Right ventricle myocardium inferior (tissue), 1 donor: ENCODE data around the gene PLPP3. TPM values are rescaled to one million over a fixed set of nuclear protein-coding genes. Genes with fewer than 3 reads are reported as not detected.
A peak's percentile ranks its signal among the peaks of the same experiment; 100 is the strongest.

Source experiments
- ATAC-seq: fragments of 200-7000 bp; cut with Tn5 transposase; one replicate; pipeline ENCODE4 v1.9.1; 2020; ENCODE audit warnings: mild to moderate bottlenecking, moderate library complexity
- DNase-seq: peaks from one replicate; pipeline ENCODE4 v3.0.0; 2021; ENCODE audit errors: missing footprints
- intact Hi-C: fragments of 100-400 bp; cut with DNase I; formaldehyde crosslinking; loops from one replicate; pipeline ENCODE4 v1.11.0; 2022
- total RNA-seq: library from RNA; stranded (reverse); fragmentation: NEBNext Ultra II Directional; extraction: Animal tissue kit (Norgen Biotek cat#: 25700); gene quantifications from one replicate; pipeline ENCODE4 v1.2.1, GENCODE V29; 2021
- donor health status: DM: no; HTN: yes; CAD: no; lungs with severe emphysema.

The PLPP3 gene
- total RNA-seq, 1 donor from 2014 or later: 143 TPM

DNA sequence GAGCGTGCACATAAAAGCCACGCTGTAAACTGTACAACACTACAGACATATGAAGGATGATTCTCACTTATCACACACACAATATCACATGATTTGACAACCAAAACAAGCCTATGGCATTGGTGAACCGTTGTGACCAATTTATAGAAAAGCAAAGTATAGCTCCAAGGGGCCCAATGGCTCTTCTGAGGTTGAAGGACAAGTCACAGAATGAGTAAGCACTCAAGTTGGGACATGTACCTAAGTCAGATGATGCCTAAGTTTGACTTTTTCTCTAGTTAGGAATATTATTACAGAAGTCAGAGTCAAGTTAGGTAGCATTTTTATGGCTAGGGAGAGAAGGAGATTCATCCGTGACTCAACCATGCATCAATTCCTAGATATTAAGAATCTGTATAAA lies 45.7 kb downstream of the PLPP3 start:
- intact Hi-C loops: no loop called here
- no peak for ATAC-seq
- no peak for DNase-seq

GRCh38 chr1:56533197-56533596 lies 46.2 kb downstream of the PLPP3 start:
- ATAC-seq (no peak), DNase-seq (no peak)
- intact Hi-C loops: no loop called here

DNA sequence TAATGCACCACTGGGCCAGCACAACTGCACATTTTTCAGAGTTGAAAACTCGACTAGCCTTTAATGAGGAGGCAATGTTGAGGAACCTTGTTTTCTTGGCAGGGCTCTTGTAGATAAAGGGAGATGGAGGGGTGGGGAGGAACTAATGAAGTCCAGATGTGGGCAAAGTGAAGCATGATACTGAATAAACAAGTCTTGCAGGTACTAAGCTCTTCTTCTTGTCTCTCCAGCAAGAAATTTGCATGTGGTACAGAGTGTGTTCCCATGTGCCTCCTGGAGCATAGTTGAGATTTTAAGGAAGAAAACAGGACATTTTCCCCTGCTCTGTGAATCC lies 47.0 kb downstream of the PLPP3 start:
- intact Hi-C loops: no loop called here
- ATAC-seq (no peak), DNase-seq (no peak)

- intact Hi-C loops: no loop called here
- ATAC-seq: no peak
- DNase-seq: no peak
Measured at GRCh38 chr1:56531624-56532349, 47.6 kb downstream of the PLPP3 start.

DNA sequence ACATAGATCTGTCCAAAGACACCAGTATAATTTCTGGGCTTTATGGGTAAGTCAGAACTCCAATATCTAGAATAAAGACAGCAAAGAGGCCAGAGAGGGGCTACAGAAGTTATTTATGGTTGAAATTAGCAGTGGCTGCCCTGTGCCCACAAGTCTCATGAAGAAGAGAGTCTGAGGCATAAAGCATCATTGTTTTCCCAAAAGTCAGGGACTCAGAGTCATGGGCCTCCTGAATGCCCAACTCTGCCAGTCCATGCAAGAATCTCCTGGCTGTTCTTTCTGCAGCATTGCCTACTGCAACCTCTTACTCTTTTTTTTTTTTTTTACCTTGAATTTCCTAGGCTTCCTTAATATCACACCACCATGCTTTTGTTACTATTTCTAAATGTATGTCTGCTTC lies 49.6 kb downstream of the PLPP3 start:
- ATAC-seq (no peak), DNase-seq (no peak)
- intact Hi-C loops: loop anchor here (5.0 kb wide), 1 partner anchor 48 kb away; the partner anchor contains the start of gene PLPP3

GRCh38 chr1:56527548-56528302 lies 51.6 kb downstream of the PLPP3 start:
- intact Hi-C loops: loop anchor here (5.0 kb wide), 1 partner anchor 50 kb away; the partner anchor contains the start of gene PLPP3
- ATAC-seq (no peak), DNase-seq (no peak)

DNA sequence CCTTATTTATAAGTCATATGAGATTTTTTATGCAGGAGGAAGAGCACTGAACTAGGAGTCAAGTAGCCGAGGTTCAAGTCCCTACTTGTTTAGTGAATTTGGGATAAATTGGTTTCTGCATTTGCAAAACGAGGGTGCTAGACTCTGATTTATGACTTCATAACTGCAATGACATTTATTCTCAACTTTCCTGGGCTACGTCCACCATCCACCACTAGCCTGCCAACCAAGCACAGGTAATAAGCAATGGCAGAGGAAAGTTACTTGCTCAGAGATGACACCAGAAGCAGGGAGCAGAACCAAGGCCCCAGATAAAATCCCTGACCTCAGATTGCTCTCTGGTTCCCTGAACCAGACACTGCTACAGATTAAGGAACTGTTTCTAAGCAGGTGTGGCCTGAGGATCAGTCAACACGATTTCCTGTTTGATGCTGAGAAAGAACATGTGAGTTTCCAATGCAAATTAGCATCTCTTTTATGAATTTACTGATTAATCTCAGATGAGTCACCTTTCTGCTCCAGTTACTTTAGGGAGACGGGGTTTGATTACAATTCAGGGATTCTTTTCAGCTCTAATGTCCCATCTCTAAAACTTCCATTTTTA lies 52.7 kb downstream of the PLPP3 start:
- intact Hi-C loops: loop anchor here (5.0 kb wide), 1 partner anchor 51 kb away; the partner anchor contains the start of gene PLPP3
- DNase-seq: no peak
- ATAC-seq: no peak

DNA sequence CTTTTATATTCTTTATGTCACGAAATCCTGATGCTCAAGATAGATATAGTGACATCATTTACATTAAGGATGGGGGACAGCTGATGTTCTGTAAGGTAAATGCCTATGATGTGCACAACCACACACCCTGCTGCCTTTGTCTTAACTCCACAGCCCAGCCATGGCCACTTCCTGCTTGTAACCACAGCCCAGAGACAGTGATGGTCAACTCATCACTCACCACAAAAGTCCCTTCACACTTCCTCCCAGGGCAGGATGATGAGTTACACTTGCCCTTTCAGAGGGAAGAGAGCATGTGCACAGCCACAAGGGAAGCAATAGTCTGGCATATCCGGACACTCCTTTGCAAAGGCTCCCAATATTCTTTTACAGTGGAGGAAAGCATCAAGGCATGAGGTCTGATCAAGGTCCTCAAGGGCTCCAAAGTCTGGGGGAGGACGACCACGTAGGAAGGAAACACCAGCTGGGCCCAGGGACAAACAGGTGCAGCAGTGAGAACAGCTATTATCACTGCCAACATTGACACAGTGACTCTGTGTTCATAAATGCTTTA lies 53.8 kb downstream of the PLPP3 start:
- peak; percentile 55 for ATAC-seq
- intact Hi-C loops: loop anchor here (5.0 kb wide), 1 partner anchor 52 kb away; the partner anchor contains the start of gene PLPP3
- peak; percentile 74 for DNase-seq

- ATAC-seq (no peak), DNase-seq (no peak)
- intact Hi-C loops: no loop called here
Measured at GRCh38 chr1:56524263-56524662, 55.1 kb downstream of the PLPP3 start.

- no peak for ATAC-seq
- DNase-seq: peak; percentile 67
- intact Hi-C loops: no loop called here
Measured at GRCh38 chr1:56522680-56523079, 56.7 kb downstream of the PLPP3 start.

DNA sequence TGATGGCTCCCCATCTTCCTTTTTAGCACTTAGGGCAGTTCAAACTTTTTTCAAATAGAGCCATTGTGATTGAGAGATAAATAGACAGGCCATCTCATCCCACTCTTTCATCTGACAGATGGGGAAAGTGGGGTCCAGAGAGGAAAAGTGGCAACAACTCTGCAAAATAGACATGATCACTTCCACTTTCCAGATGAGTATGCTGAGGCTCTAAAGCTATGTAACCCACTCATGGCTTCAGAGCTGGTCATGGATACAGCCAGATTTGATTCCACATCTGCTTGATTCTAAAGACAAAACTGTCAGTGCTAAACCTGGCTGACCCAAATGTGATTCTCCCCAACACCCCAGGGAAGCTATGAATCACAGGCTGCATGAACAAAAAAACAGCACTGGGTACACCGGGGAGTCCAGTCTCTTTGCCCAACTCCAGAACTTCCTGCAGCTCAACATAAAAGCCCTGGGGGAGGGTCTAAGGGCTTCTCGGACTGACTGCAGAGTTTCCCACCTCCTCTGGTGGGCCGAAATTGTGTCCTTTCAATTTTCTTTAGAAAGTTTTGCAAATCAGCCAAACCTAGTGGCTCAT lies 59.3 kb downstream of the PLPP3 start:
- intact Hi-C loops: no loop called here
- ATAC-seq (no peak), DNase-seq (no peak)

GRCh38 chr1:56517404-56518130 lies 61.8 kb downstream of the PLPP3 start:
- DNase-seq (no peak), ATAC-seq (no peak)
- intact Hi-C loops: no loop called here

- intact Hi-C loops: no loop called here
- ATAC-seq (no peak), DNase-seq (no peak)
Measured at GRCh38 chr1:56516539-56517252, 62.7 kb downstream of the PLPP3 start.

DNA sequence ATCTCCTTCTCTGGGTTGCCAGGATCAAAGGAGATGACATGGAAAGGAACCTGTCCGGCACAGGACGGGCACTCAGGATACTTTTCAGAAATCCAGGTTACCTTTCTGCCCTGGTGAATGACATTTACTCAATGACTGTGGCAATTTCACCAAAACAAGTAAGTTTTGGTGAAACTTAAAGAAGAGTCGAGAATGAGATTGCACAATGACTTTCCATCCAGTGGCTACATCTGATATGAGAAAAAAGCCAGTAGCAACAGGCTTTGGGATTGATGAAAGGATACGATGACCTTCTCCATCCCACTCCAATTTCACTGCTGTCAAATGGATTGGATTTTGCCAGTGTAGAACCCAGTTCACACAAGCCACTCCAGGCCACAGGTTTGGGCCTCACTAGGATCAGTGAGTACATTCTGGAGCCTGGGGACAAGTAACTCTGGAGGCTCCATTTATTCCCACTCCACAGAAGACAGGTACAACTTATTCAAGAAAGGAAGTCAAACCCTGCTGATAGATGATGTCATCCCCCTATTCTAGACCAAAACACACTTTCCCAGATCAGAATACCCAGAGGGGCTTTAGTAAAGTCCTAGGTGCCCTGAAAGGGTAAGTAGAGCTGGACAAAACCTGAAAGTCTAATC lies 63.3 kb downstream of the PLPP3 start:
- ATAC-seq: no peak
- intact Hi-C loops: no loop called here

GRCh38 chr1:56512724-56513494 lies 66.5 kb downstream of the PLPP3 start:
- DNase-seq (no peak), ATAC-seq (no peak)
- intact Hi-C loops: no loop called here

More for the DNA sequence above, 63.3 kb downstream of the PLPP3 start:
- DNase-seq: no peak

DNA sequence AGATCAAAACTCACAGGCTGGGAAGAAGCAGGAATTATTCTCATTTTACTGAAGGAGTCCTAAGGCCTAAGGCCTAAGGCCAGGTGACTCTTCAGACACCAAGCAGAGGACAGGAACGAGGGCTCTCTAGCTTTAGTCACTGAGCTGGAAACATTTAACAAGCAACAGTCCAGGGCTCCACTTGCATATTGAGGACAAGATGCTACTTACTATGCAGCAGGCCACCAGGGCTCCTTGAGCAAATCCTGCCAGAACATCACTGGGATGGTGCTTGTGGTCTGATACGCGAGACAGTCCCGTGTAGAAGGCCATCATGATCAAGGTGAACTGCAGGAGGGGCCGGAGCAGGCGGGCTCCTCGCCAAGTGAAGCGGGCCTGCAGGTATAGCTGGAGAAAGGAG lies 67.6 kb downstream of the PLPP3 start:
- ATAC-seq (no peak), DNase-seq (no peak)
- intact Hi-C loops: no loop called here

DNA sequence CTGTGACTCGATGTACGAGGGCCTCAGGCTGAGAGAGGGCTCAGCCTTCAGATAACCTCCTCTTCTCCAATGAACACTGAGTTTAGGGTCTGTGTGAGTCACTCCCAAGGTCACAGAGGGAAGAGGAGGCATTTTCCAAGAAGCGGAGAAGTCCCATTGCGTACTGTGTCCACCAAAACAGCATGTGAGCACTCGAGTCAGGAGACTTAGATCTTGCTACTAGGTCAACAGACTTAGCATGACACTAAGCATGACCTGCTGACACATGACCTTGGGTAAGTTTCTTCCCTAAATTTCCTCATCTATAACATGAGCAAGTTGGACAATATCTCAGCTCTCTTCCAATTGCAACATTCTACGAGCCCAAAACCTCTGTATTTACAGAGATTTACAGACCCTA lies 68.0 kb downstream of the PLPP3 start:
- no peak for DNase-seq
- intact Hi-C loops: no loop called here

More for the DNA sequence above, 68.0 kb downstream of the PLPP3 start:
- no peak for ATAC-seq
